Erythroblast (primary cell): ENCODE results near the gene PRR35.

Experiments used
- GATA1 ChIP-seq: IDR thresholded peaks from 2 replicates; pipeline ENCODE4 v1.6.1; 2011; ENCODE audit warnings: low read depth, mild to moderate bottlenecking, control low read depth, low read length, moderate library complexity
- POLR2A ChIP-seq: IDR thresholded peaks from 2 replicates; pipeline ENCODE4 v1.6.1; 2011; ENCODE audit warnings: mild to moderate bottlenecking, low read length

DNA sequence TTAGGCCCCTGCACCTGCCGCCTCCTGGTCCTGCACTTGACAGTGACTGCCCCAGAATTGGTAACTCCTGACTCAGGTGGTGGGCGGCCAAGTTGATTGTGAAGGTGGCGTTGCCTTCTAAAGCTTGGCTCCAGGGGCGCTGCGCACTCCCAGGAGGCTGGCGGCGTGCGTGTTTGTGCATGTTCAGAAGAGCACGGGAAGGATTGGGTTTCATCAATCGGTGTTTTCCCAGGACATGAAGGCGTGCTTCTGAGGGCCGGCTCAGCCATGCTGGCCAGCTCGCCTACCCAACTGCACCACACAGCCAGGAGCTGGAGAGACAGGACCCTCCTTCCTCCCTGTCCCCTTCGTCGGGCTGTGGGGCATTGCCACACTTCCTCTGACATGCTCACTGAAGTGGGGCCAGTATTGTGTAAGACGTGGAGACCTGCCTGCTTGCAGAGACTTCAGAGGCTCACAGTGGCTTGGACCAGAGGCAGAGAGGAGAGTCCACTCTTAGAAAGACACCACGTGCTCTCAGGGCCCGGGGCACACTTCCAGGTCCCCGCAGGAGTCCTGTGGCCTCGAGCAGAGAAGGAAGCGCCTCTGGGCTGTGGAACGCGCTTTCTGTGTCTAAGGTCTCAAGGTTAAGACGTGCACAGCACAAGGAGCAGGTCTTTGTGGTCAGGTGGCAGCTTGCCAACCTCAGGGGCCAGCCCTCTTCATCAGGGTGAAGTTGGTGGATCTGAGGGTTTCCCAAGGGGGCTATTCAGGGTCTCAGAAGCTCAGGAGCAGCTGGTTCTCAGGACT is 32.5 kb downstream of the PRR35 start:
- TF ChIP-seq POLR2A (no peak), GATA1 (no peak)
